Central memory CD8-positive, alpha-beta T cell (primary cell): ENCODE measurements around the gene CCNE1.
A peak's percentile ranks its signal among the peaks of the same experiment; 100 is the strongest.

ENCODE experiments used
- ATAC-seq: fragments of 150-1000 bp; cut with Tn5 transposase; replicated peaks from 2 replicates; pipeline ENCODE4 v1.10.0; 2022; ENCODE audit warnings: mild to moderate bottlenecking, moderate FRiP score, moderate number of reproducible peaks; ENCODE audit not compliant: poor library complexity, severe bottlenecking; ENCODE audit errors: extremely low read depth
- DNase-seq, 2 donors: peaks; one replicate each; pipeline ENCODE4 v3.0.0; 2021; ENCODE audit warnings: low spot score in 2 of 2
- H3K27ac Mint-ChIP-seq: one replicate; pipeline ENCODE4 v1.8.0; 2022; ENCODE audit warnings: low read depth, mild to moderate bottlenecking, moderate library complexity, mixed read lengths
- H3K27me3 Mint-ChIP-seq: one replicate; pipeline ENCODE4 v1.8.0; 2022; ENCODE audit warnings: mixed read lengths
- H3K36me3 Mint-ChIP-seq: one replicate; pipeline ENCODE4 v1.8.0; 2022; ENCODE audit warnings: mild to moderate bottlenecking, moderate library complexity, mixed read lengths; ENCODE audit not compliant: insufficient read depth
- H3K4me1 Mint-ChIP-seq: one replicate; pipeline ENCODE4 v1.8.0; 2022; ENCODE audit warnings: mixed read lengths
- H3K4me3 Mint-ChIP-seq: one replicate; pipeline ENCODE4 v1.8.0; 2022; ENCODE audit warnings: mild to moderate bottlenecking, moderate library complexity, mixed read lengths
- H3K9me3 Mint-ChIP-seq: one replicate; pipeline ENCODE4 v1.8.0; 2022; ENCODE audit warnings: mixed read lengths

CCNE1 gene

GRCh38 chr19:29844891-29845573 is 33.2 kb downstream of the CCNE1 start:
- Mint-ChIP-seq H3K36me3 (peaks cover 5% of the 10 kb centered on the region), H3K27ac (peak overlapping the region; percentile 94), H3K4me1 (peaks cover 11% of the 10 kb centered on the region), H3K9me3 (no peaks in the 10 kb centered on the region), H3K4me3 (peak overlapping the region; percentile 91), H3K27me3 (peaks cover 37% of the 10 kb centered on the region)
- DNase-seq = peak; percentile 94 to 97
- ATAC-seq = peak; percentile 86

DNA sequence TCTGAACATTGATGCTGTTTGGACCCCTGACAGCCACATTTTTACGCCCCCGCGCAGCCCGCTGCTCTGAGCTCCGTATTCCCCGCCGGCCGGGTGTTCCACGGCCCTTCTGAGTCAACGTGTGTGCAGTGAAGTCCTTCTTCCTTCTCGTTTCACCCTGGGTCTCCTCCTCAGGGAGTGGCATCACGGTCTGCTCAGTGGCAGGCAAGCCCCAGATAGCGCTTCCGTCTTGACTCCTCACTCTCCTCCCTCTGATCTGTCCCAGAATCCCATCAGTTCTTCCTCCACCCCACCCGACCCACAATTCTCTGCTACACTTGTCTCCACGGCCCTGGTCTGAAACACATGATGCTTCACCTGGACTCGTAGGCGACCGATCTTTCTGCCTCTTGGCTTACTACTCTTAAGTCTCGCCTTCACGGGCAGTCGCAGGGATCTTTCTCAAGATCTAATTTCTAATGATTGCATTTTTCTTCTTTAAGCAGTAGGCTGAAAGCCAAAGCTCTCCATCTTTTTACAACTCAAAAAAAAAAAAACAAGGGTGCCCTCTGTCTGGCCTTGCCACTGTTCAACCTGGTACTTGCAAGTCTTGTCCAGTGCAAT is 33.9 kb downstream of the CCNE1 start:
- peaks cover 11% of the 10 kb centered on the region for H3K4me1 Mint-ChIP-seq
- ATAC-seq = no peak
- H3K27ac Mint-ChIP-seq = peak overlapping the region; percentile 94
- H3K4me3 Mint-ChIP-seq = peak overlapping the region; percentile 91
- H3K36me3 Mint-ChIP-seq = peaks cover 5% of the 10 kb centered on the region
- no peak for DNase-seq
- H3K9me3 Mint-ChIP-seq = no peaks in the 10 kb centered on the region
- peaks cover 30% of the 10 kb centered on the region for H3K27me3 Mint-ChIP-seq

DNA sequence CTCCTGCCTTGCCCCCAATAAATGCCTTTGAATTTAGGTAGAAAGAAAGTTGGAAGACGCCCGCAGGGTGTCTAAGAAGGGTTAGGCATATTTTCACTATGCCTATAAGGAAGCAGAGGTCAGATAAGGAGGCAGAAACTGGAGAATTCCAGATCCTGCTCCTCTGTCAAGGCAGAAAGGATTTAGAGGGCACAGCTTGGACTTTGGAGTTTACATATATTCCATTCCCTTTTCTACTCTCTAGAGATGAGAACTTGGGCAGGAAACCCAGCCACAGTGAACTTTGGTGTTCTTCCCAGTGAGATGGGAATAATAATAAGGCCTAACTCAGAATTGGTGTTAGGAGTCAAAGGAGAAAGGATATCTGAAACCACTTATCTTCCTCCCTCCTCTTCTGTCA is 37.4 kb downstream of the CCNE1 start:
- Mint-ChIP-seq H3K4me3 (no peak overlapping the region), H3K9me3 (no peaks in the 10 kb centered on the region), H3K4me1 (peaks cover 11% of the 10 kb centered on the region), H3K36me3 (peaks cover 5% of the 10 kb centered on the region), H3K27ac (no peak overlapping the region), H3K27me3 (peaks cover 16% of the 10 kb centered on the region)
- ATAC-seq = no peak
- no peak for DNase-seq

DNA sequence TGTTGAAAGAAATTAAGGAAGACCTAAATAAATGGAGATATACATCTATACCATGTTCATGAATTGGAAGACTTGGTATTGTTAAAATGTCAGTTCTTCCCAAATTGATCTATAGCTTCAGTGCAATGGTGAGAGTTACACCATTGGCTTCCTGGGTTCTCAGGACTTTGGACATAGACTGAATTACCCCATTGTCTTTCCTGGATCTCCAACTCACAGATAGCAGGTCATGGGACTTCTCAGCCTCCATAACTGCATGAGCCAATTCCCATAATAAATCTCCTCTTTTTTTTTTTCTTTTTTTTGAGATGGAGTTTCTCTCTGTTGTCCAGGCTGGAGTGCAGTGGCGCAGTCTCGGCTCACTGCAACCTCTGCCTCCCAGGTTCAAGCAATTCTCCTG is 38.7 kb downstream of the CCNE1 start:
- ATAC-seq (no peak), DNase-seq (no peak)
- Mint-ChIP-seq H3K9me3 (no peaks in the 10 kb centered on the region), H3K36me3 (peaks cover under 1% of the 10 kb centered on the region), H3K27ac (no peak overlapping the region), H3K4me1 (peaks cover 6% of the 10 kb centered on the region), H3K4me3 (no peak overlapping the region), H3K27me3 (peaks cover 27% of the 10 kb centered on the region)

GRCh38 chr19:29851769-29852521 is 40.2 kb downstream of the CCNE1 start:
- Mint-ChIP-seq H3K9me3 (no peaks in the 10 kb centered on the region), H3K27me3 (peaks cover 27% of the 10 kb centered on the region), H3K4me3 (no peak overlapping the region), H3K36me3 (no peaks in the 10 kb centered on the region), H3K27ac (no peak overlapping the region), H3K4me1 (no peaks in the 10 kb centered on the region)
- ATAC-seq (no peak), DNase-seq (no peak)

DNA sequence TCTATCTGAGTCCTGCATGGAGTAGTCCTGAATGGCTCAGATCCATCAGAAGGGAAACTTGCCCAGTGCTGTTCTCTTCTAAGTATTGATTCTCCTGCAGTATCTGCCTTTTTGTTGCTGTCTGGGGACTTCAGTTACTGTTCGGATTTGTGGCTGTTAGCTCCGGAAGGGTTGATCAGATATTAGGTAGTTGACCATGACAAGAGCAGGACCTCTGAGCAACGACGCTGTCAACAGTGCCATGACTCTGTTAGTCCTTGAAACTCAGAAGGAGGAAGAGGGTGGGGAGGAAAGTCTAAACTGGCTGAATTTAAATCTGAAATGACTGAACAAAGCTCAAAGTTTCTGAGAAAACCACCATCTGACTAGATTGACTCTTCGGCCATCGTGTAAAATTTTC is 42.2 kb downstream of the CCNE1 start:
- no peaks in the 10 kb centered on the region for H3K4me1 Mint-ChIP-seq
- H3K9me3 Mint-ChIP-seq = no peaks in the 10 kb centered on the region
- peaks cover 17% of the 10 kb centered on the region for H3K27me3 Mint-ChIP-seq
- no peak for ATAC-seq
- no peak overlapping the region for H3K4me3 Mint-ChIP-seq
- no peak overlapping the region for H3K27ac Mint-ChIP-seq
- DNase-seq = no peak
- peaks cover 4% of the 10 kb centered on the region for H3K36me3 Mint-ChIP-seq

GRCh38 chr19:29855087-29855486 is 43.3 kb downstream of the CCNE1 start:
- no peaks in the 10 kb centered on the region for H3K4me1 Mint-ChIP-seq
- H3K27me3 Mint-ChIP-seq = peaks cover 18% of the 10 kb centered on the region
- H3K4me3 Mint-ChIP-seq = no peak overlapping the region
- no peak for ATAC-seq
- no peaks in the 10 kb centered on the region for H3K9me3 Mint-ChIP-seq
- DNase-seq = no peak
- H3K27ac Mint-ChIP-seq = no peak overlapping the region
- H3K36me3 Mint-ChIP-seq = peaks cover 4% of the 10 kb centered on the region

- Mint-ChIP-seq H3K27ac (no peak overlapping the region), H3K36me3 (peaks cover 4% of the 10 kb centered on the region), H3K4me1 (no peaks in the 10 kb centered on the region), H3K9me3 (no peaks in the 10 kb centered on the region), H3K27me3 (peaks cover 26% of the 10 kb centered on the region), H3K4me3 (no peak overlapping the region)
- no peak for ATAC-seq
- DNase-seq = no peak
Measured at GRCh38 chr19:29855741-29856500, 44.1 kb downstream of the CCNE1 start.

GRCh38 chr19:29858000-29858596 is 46.3 kb downstream of the CCNE1 start:
- no peak for DNase-seq

DNA sequence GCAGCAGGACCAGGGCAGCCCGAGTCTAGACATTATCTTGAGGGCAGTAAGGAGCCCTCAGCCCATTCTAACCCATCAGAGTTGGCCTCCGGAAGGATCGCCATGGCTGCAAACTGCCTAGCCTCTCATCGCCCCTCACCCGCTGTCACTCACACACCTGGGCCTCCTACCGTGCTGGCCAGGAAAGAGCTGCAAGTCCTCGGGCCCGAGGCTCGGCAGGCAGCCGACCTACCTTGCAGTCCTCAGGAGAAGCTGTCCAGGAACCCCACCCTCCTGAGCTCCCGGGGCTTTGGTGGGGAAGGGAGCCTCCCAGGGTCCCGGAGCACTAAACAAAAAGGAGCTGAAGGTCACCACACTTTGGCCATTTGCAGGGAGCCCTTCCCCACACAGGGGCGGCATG is 46.8 kb downstream of the CCNE1 start:
- H3K27ac Mint-ChIP-seq = no peak overlapping the region
- no peak overlapping the region for H3K4me3 Mint-ChIP-seq
- peaks cover 49% of the 10 kb centered on the region for H3K27me3 Mint-ChIP-seq
- ATAC-seq (no peak), DNase-seq (no peak)
- peaks cover 4% of the 10 kb centered on the region for H3K36me3 Mint-ChIP-seq
- H3K4me1 Mint-ChIP-seq = no peaks in the 10 kb centered on the region
- no peaks in the 10 kb centered on the region for H3K9me3 Mint-ChIP-seq

More at GRCh38 chr19:29858000-29858596, 46.3 kb downstream of the CCNE1 start:
- Mint-ChIP-seq H3K36me3 (peaks cover 4% of the 10 kb centered on the region), H3K27ac (no peak overlapping the region), H3K9me3 (no peaks in the 10 kb centered on the region), H3K4me3 (no peak overlapping the region), H3K27me3 (peaks cover 44% of the 10 kb centered on the region), H3K4me1 (no peaks in the 10 kb centered on the region)
- ATAC-seq = no peak

GRCh38 chr19:29860492-29860891 is 48.7 kb downstream of the CCNE1 start:
- Mint-ChIP-seq H3K4me1 (no peaks in the 10 kb centered on the region), H3K4me3 (no peak overlapping the region), H3K36me3 (peaks cover 4% of the 10 kb centered on the region), H3K27ac (no peak overlapping the region), H3K9me3 (no peaks in the 10 kb centered on the region), H3K27me3 (peaks cover 44% of the 10 kb centered on the region)
- ATAC-seq = no peak
- no peak for DNase-seq

DNA sequence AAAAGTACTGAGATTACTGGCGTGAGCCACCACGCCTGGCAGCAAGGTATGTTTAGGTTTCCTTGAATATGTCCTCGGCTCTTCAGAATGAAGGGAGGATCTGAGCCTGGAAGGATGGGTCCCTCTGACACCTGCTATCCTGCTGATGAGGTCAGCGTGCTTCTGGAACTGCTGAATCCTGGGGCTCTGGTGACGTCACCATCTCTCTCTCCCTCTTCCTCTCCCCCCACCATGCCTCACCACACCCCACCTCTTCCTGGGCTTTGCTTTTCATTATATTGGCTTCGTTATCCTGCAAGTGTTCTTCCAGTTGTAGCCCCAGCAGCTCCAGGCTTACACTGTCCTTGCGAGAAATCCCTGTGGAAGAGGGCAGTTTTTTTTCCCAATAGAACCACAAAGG is 49.8 kb downstream of the CCNE1 start:
- Mint-ChIP-seq H3K4me3 (no peak overlapping the region), H3K36me3 (peaks cover 4% of the 10 kb centered on the region), H3K4me1 (no peaks in the 10 kb centered on the region), H3K9me3 (peaks cover 3% of the 10 kb centered on the region), H3K27me3 (peaks cover 52% of the 10 kb centered on the region), H3K27ac (no peak overlapping the region)
- DNase-seq (no peak), ATAC-seq (no peak)
